HL-60 (cell line): ENCODE measurements around the gene NR2F2.

ENCODE experiments used
- DNase-seq, 2 experiments: peaks; one replicate each; pipeline ENCODE4 v3.0.0-alpha.2; 2010 to 2020; ENCODE audit warnings: low read depth in 1 of 2, low spot score in 1 of 2
- H3K27ac ChIP-seq: fragments of 250-450 bp; sonication (Bioruptor Pico); replicated peaks from 2 replicates; pipeline ENCODE4 v1.5.1; 2020; ENCODE audit warnings: mild to moderate bottlenecking, moderate library complexity
- H3K27me3 ChIP-seq: fragments of 250-450 bp; sonication (Bioruptor Pico); 2 replicates; pipeline ENCODE4 v1.5.1; 2021; ENCODE audit warnings: mild to moderate bottlenecking, moderate library complexity; ENCODE audit not compliant: insufficient read depth, poor library complexity, severe bottlenecking
- H3K4me3 ChIP-seq: replicated peaks from 2 replicates; pipeline ENCODE4 v1.5.1; 2011; ENCODE audit warnings: mild to moderate bottlenecking, control low read depth, low read length; ENCODE audit not compliant: insufficient read depth
- CTCF ChIP-seq: IDR thresholded peaks from one replicate; pipeline ENCODE4 v1.5.1; 2011; ENCODE audit warnings: low read length, control low read depth, inconsistent platforms; ENCODE audit not compliant: insufficient read depth
- GABPA ChIP-seq: IDR thresholded peaks from 2 replicates; pipeline ENCODE4 v1.6.1; 2012; ENCODE audit warnings: low read depth
- POLR2AphosphoS5 ChIP-seq: IDR thresholded peaks from 2 replicates; pipeline ENCODE4 v1.6.1; 2012; ENCODE audit warnings: low read depth
- SPI1 ChIP-seq: IDR thresholded peaks from 2 replicates; pipeline ENCODE4 v1.6.1; 2012; ENCODE audit warnings: low read depth, mild to moderate bottlenecking, borderline replicate concordance
- TF ChIP-seq, protein P1 (sequence below): IDR thresholded peaks from 2 replicates; pipeline ENCODE4 v1.6.1; 2012; ENCODE audit warnings: low read depth; ENCODE audit not compliant: insufficient replicate concordance

Gene NR2F2

DNA sequence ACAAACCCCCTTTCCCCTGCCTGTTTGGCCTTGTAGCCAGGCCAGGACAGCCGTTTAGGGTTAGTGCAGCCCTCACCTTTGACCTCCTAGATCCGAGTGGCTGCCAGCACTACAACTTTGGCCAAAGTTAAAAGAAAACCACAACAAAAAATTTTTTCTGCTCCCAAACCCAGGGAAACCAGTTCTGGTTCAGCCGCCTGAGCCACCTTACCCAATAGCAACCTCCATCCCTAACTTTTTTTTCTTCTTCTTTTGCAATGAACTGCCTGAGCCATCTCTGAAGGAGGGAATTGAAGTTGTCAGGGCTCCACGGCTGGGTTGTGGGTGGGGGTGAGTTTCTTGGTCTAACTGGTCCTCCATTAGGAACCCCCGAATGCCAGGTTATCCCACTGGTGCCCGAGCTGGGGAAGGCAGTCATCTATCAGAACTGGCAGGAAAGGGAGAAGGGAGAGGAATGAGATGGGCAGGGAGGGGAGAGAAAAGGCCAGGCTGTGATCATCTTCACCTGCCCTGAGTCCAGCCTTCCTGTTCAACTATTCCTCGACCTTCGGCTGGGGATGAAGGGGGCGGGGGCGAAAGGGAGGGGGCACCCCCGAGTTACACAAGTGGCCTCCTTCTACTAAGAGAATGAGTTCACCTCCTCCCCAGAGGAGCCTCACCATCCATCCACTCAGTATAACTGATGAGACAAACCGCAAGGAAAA, 6.2 kb upstream of the NR2F2 start:
- Histone ChIP-seq H3K27ac (no peak overlapping the region), H3K27me3 (no peaks in the 10 kb centered on the region), H3K4me3 (no peak overlapping the region)
- no peak for DNase-seq
- TF ChIP-seq CTCF, result no peak
- TF ChIP-seq SPI1, result no peak
- TF ChIP-seq, protein P1, sequence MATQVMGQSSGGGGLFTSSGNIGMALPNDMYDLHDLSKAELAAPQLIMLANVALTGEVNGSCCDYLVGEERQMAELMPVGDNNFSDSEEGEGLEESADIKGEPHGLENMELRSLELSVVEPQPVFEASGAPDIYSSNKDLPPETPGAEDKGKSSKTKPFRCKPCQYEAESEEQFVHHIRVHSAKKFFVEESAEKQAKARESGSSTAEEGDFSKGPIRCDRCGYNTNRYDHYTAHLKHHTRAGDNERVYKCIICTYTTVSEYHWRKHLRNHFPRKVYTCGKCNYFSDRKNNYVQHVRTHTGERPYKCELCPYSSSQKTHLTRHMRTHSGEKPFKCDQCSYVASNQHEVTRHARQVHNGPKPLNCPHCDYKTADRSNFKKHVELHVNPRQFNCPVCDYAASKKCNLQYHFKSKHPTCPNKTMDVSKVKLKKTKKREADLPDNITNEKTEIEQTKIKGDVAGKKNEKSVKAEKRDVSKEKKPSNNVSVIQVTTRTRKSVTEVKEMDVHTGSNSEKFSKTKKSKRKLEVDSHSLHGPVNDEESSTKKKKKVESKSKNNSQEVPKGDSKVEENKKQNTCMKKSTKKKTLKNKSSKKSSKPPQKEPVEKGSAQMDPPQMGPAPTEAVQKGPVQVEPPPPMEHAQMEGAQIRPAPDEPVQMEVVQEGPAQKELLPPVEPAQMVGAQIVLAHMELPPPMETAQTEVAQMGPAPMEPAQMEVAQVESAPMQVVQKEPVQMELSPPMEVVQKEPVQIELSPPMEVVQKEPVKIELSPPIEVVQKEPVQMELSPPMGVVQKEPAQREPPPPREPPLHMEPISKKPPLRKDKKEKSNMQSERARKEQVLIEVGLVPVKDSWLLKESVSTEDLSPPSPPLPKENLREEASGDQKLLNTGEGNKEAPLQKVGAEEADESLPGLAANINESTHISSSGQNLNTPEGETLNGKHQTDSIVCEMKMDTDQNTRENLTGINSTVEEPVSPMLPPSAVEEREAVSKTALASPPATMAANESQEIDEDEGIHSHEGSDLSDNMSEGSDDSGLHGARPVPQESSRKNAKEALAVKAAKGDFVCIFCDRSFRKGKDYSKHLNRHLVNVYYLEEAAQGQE, result no peak
- no peak for TF ChIP-seq POLR2AphosphoS5
- no peak for TF ChIP-seq GABPA

DNA sequence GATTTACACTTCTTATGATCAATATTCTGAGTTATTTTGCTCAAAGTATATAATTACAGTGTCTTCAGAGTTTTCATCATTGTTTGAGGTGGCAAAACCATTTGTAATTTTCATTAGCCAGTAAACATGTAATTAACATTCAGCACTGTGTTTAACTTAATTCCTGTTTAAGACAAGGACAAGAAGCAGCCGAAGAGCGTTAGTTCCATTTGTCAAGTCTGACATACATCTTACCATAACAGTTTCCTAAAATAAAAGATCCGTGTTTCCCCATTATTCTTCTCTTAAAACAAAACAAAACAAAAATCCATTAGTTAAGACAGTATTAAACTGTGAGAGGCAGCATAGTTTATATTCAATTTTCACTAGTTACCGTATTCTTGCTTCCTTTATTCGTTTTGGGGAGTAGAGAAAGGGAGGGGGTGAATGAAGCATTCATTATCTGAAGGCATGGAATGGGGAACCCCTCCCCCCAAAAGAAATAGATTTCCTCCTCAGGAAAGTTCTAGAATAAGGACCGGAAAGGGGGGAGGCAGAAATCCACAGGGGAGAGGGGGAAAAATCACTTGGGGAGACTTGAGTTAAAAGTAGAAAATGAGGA, 5.5 kb upstream of the NR2F2 start:
- Histone ChIP-seq H3K27ac (peak overlapping the region; percentile 81), H3K27me3 (no peaks in the 10 kb centered on the region), H3K4me3 (no peak overlapping the region)
- TF ChIP-seq, protein P1, result no peak
- no peak for TF ChIP-seq SPI1
- TF ChIP-seq POLR2AphosphoS5, result no peak
- no peak for TF ChIP-seq CTCF
- TF ChIP-seq GABPA, result no peak
- no peak for DNase-seq

DNA sequence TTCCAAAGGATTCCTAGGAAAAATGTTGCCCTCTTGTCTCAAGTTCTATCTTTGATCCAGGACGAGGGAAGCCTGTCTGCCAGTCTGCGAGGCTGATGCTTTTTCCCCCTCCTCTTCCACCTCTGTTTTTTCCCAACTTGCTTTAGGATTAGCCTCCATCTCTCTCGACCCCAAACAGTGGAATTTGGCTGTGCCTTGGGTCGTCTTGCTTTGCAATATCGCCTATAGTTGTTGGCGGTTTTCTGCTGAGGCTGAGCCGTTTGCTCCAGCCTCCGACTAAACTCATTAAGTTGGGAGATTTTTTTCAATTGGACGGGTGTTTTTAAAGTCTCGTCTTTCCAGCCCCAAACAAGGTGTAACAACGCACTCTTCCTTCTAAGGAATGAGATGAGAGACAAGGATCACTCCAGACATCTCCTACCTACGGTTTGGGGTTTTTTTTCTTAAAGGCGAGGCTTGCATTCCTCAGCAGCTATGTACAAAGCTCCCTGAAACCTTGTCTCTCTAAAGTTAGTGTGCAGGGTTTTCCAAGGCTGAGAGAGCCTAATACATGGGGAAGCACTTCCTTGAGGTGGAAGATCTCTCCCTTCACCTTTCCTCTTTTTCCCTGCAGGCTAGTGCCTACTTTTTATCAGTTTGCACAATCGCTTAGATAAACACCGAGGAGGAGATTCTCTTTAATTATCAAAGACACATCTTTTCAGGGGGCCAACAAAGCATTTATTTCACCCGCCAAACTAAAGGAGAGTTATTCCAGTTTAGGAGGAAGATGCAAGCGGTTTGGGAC, 4.8 kb upstream of the NR2F2 start:
- DNase-seq, result no peak
- TF ChIP-seq, protein P1, result no peak
- TF ChIP-seq CTCF (no peak), GABPA (no peak)
- Histone ChIP-seq H3K4me3 (peak overlapping the region; percentile 42), H3K27ac (peak overlapping the region; percentile 81), H3K27me3 (no peaks in the 10 kb centered on the region)
